K562 (cell line): ENCODE measurements around the gene MRPS6. TPM values are rescaled to one million over a fixed set of nuclear protein-coding genes. Genes with fewer than 3 reads are reported as not detected.

Experiments used
- BDP1 ChIP-seq: IDR thresholded peaks from 3 replicates; pipeline ENCODE4 v1.6.1; 2011; ENCODE audit not compliant: insufficient read length, insufficient read depth
- KAT8 ChIP-seq: fragments of 450-650 bp; IDR thresholded peaks from 2 replicates; pipeline ENCODE4 v1.6.1; 2016; ENCODE audit warnings: low read depth, mild to moderate bottlenecking
- KLF16 ChIP-seq: IDR thresholded peaks from 2 replicates; pipeline ENCODE4 v1.6.1; 2016; ENCODE audit warnings: antibody characterized with exemption
- NR2C1 ChIP-seq, 2 experiments: fragments of 450-650 bp; IDR thresholded peaks; 2 replicates each; pipeline ENCODE4 v1.6.1; 2017; ENCODE audit warnings: mild to moderate bottlenecking in 2 of 2, antibody characterized with exemption in 1 of 2, inconsistent platforms in 1 of 2, missing compliant biosample characterization in 1 of 2, missing genetic modification characterization in 1 of 2
- RUNX1 ChIP-seq: sonication (generic); IDR thresholded peaks from 2 replicates; pipeline ENCODE4 v1.6.1; 2016; ENCODE audit warnings: antibody characterized with exemption, low read depth
- SMAD1 ChIP-seq: fragments of 150-350 bp; IDR thresholded peaks from 2 replicates; pipeline ENCODE4 v1.6.1; 2014; ENCODE audit warnings: low read length, low read depth; ENCODE audit not compliant: partially characterized antibody
- TFE3 ChIP-seq: fragments of 450-650 bp; formaldehyde crosslinking; IDR thresholded peaks from 2 replicates; pipeline ENCODE4 v1.4.0; 2020; ENCODE audit warnings: mild to moderate bottlenecking, mixed read lengths
- ZBTB5 ChIP-seq: fragments of 450-650 bp; IDR thresholded peaks from 2 replicates; pipeline ENCODE4 v1.6.1; 2017; ENCODE audit warnings: antibody characterized with exemption
- ZNF76 ChIP-seq: fragments of 250-450 bp; sonication (Bioruptor Pico); IDR thresholded peaks from 2 replicates; pipeline ENCODE4 v1.4.0; 2020; ENCODE audit warnings: mild to moderate bottlenecking, moderate library complexity, borderline replicate concordance
- ZNF780A ChIP-seq: fragments of 250-450 bp; sonication (Bioruptor Pico); IDR thresholded peaks from 2 replicates; pipeline ENCODE4 v1.5.0; 2021; ENCODE audit warnings: mild to moderate bottlenecking
- polyA plus RNA-seq, 8 experiments: library from polyadenylated mRNA; depleted of rRNA in 4 of 8; stranded (reverse) in 5 of 8; unstranded in 3 of 8; fragments of >200 nt; fragmentation: Nextera tagmentation in 2 of 8; fragmentation: Illumina TruSeq in 1 of 8; extraction: Ambion mirVana in 2 of 8; extraction: Trizol in 1 of 8; gene quantifications; 2 replicates each; pipeline versions ENCODE4 v1.2.1 to v1.2.3, GENCODE V29; 2011 to 2014; ENCODE audit warnings: inconsistent platforms in 1 of 8, missing spikeins in 1 of 8
- total RNA-seq, 7 experiments: library from RNA; depleted of rRNA in 6 of 7; stranded (reverse); fragments of >200 nt in 6 of 7; fragmentation: Illumina TruSeq in 2 of 7; extraction: Trizol in 2 of 7; gene quantifications; 2 replicates each; pipeline versions ENCODE4 v1.2.1 to v1.2.3, GENCODE V29; 2011 to 2021; ENCODE audit warnings: low replicate concordance in 1 of 7

Gene MRPS6
- total and polyA plus RNA-seq, 9 of the 15 experiments (the other 6 are each of a cell fraction or from before 2014, with no cell fraction given), result 26.1 to 72.0 (median 39.3) TPM

GRCh38 chr21:34187935-34188334 is 114.6 kb downstream of the MRPS6 start (continued):
- no peak for TF ChIP-seq ZNF780A (CRISPR knock-in tag)
- no peak for TF ChIP-seq ZBTB5
- no peak for TF ChIP-seq SMAD1
- TF ChIP-seq ZNF76 (CRISPR knock-in tag), result no peak
- no peak for TF ChIP-seq KLF16
- no peak for TF ChIP-seq TFE3 (CRISPR knock-in tag)
- no peak for TF ChIP-seq NR2C1 (IDR thresholded peaks at IDR 0.05)
- no peak for TF ChIP-seq NR2C1 (tag; IDR thresholded peaks at IDR 0.05)
- no peak for TF ChIP-seq BDP1
- TF ChIP-seq RUNX1, result no peak
- TF ChIP-seq KAT8, result no peak
